Testis (tissue), 2 donors: ENCODE results near the gene CMTM1.

Experiments used
- CTCF ChIP-seq, 3 experiments: fragments of 450-650 bp in 2 of 3; fragments of 200-600 bp in 1 of 3; sonication (generic) in 1 of 3; IDR thresholded peaks; one replicate each; pipeline ENCODE4 v1.5.1; 2016 to 2019; ENCODE audit warnings: antibody characterized with exemption in 3 of 3, mild to moderate bottlenecking in 2 of 3, moderate library complexity in 1 of 3
- POLR2A ChIP-seq: fragments of 450-650 bp; IDR thresholded peaks from one replicate; pipeline ENCODE4 v1.6.1; 2017; ENCODE audit warnings: antibody characterized with exemption, mild to moderate bottlenecking, moderate library complexity

- no peak for TF ChIP-seq CTCF (IDR thresholded peaks at IDR 0.05)
- TF ChIP-seq POLR2A: no peak
Observed at GRCh38 chr16:66603537-66604375, 37.5 kb downstream of the CMTM1 start.
